Natural killer cell treated with Interleukin-12 subunit alpha and Interleukin-12 subunit beta and Interleukin-15 and Interleukin-18, amount 100 ng/mL, for 72 hours (primary cell): Measurements from ENCODE around the gene ARPC2. TPM values are rescaled to one million over a fixed set of nuclear protein-coding genes. Genes with fewer than 3 reads are reported as not detected.
"Not testable (repeated sequence)": the region's sequence is repeated elsewhere in the genome, so short reads cannot be mapped to it uniquely, and the experiment has no call there.

Experiments
- ATAC-seq, 2 donors: fragments of 150-1000 bp; cut with Tn5 transposase in 1 of 2; sonication (Bioruptor Pico), chemical (Tn5 transposase) in 1 of 2; 2 replicates each; pipeline ENCODE4 v1.10.0; 2021
- DNase-seq: peaks from one replicate; pipeline ENCODE4 v3.0.0; 2022; ENCODE audit warnings: low spot score
- H3K27ac Mint-ChIP-seq, 2 donors: 1 replicate in 1 of 2; 2 replicates in 1 of 2; pipeline ENCODE4 v1.8.0; 2022; ENCODE audit warnings: mixed read lengths in 2 of 2, mild to moderate bottlenecking in 1 of 2, moderate library complexity in 1 of 2
- H3K27me3 Mint-ChIP-seq, 2 donors: 1 replicate in 1 of 2; 2 replicates in 1 of 2; pipeline ENCODE4 v1.8.0; 2022; ENCODE audit warnings: mixed read lengths in 2 of 2
- H3K36me3 Mint-ChIP-seq: one replicate; pipeline ENCODE4 v1.8.0; 2022; ENCODE audit warnings: mixed read lengths
- H3K4me1 Mint-ChIP-seq, 2 donors: 1 replicate in 1 of 2; 2 replicates in 1 of 2; pipeline ENCODE4 v1.8.0; 2022; ENCODE audit warnings: low read depth in 2 of 2, mixed read lengths in 2 of 2, mild to moderate bottlenecking in 1 of 2
- H3K4me3 Mint-ChIP-seq: one replicate; pipeline ENCODE4 v1.8.0; 2022; ENCODE audit warnings: mixed read lengths
- H3K9me3 Mint-ChIP-seq: 2 replicates; pipeline ENCODE4 v1.8.0; 2022; ENCODE audit warnings: mixed read lengths
- total RNA-seq, 2 donors: library from RNA; stranded (reverse); gene quantifications; one replicate each; pipeline ENCODE4 v1.2.3, GENCODE V29; 2022

ARPC2 gene
- total RNA-seq = 100 to 1,000 TPM; 509 to 675 TPM

DNA sequence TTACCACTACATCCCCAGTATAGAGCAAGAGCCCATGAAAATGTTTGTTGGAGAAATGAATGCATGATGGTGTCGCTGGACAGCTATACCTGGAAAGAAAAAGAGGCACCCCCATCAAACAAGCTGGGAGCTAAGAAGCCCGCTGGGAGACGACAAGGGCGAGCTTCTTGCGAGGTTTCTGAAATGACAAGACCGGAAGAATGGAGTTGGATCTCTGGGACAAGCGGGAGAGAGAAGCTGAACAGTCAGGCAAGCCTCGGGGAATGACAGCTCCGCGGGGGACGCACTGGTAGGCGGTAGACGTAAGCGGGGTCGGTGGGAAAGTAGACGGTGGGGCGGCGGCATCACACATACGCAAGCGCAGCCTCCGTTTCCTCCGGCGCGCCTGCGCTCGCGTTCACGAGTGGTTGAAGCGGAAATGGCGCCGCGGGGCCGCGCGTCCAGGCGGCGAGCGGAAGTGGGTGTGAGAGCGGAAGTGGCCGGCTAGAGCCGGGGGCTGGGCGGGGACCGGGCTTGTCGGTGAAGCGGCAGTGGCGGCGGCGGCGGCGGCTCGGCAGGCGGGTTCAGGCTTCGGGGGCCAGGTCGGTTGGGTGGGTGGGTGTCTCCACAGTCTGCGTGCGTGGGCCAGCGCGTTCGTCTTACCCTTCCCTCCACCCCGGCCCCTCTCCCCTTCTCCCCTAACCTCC is at the start of gene ARPC2:
Gene ARPC2, plus strand, starts transcription at position 516 of the 686 bp plus-strand sequence. CDS start 282 bp downstream, outside the sequence.
- peak within 1 kb of the TSS; percentile 91 to 94 for H3K27ac Mint-ChIP-seq
- H3K27me3 Mint-ChIP-seq = no peaks in the 10 kb centered on the region
- peaks cover 32% of the 10 kb centered on the region for H3K36me3 Mint-ChIP-seq
- H3K4me3 Mint-ChIP-seq = peak within 1 kb of the TSS; percentile 88
- ATAC-seq (peak; percentile 90 to 94), DNase-seq (peak; percentile 98)
- no peaks in the 10 kb centered on the region for H3K9me3 Mint-ChIP-seq
- H3K4me1 Mint-ChIP-seq = peaks cover 41 to 44% of the 10 kb centered on the region in 2 donors

DNA sequence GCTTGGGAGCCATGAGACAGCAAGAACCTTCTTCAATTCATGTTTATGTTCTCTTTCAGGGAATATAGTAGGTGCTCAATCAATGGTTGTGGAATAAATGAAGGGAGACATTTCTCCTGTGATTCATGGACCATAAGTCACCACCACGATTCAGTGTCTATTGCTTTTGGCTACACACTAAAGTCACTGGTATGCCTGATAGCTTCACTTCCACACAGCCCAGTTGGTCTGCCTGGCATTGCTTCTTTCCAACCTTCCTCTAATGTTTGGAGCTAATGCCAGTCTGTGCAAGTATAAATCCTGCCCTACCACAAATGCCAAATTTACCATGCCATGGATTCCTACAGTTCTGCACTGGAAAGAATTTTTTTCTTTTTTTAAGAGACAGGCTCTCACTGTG is 49.0 kb upstream of the ARPC2 start:
- peak overlapping the region in 1 of 2 donors; percentile 89 for H3K27ac Mint-ChIP-seq
- no peaks in the 10 kb centered on the region for H3K27me3 Mint-ChIP-seq
- peaks cover 57 to 61% of the 10 kb centered on the region in 2 donors for H3K4me1 Mint-ChIP-seq

DNA sequence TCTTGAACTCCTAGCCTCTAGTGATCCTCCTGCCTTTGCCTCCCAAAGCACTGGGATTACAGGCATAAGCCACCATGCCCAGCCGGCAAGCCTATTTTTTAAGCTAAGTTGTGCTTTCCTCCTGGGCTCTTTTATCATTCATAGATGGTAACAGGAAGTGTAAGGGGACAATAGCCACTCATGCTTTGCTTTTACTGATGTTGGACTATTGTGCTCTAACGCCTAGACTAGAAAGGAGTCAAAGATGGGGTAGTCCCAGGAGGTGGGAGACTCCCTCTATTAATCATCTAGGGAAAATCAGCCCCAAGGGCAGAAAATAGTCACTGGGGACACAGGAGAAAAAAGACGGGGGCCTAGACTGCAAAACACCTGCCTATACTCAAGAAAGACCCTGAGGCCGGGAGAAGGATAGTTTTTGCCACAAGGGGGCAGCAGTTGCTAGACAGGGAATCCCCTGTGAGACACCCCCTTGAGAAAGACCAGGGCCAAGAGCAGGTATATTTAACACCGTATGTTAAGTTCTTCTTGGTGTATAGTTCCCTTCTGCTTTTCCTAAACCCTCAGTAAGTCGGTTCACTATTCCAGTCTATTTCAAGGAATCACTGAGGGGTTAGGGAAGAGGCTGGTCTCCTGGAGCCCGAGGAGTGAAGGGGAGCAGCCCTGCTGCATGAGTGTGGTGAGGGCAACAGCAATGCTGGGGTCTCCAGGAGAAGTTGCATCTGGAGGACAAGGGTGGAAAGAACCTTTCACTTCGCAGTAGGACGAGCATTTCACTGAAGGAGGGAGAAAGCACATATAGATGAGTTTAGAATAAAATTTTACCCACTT is 48.1 kb upstream of the ARPC2 start:
- DNase-seq = peak; percentile 75
- Mint-ChIP-seq H3K36me3 (peaks cover 7% of the 10 kb centered on the region), H3K4me3 (no peak overlapping the region), H3K27ac (peak overlapping the region in 1 of 2 donors; percentile 63), H3K9me3 (no peaks in the 10 kb centered on the region), H3K27me3 (no peaks in the 10 kb centered on the region), H3K4me1 (peaks cover 53 to 54% of the 10 kb centered on the region in 2 donors)
- peak; percentile 70 to 73 for ATAC-seq

More for the DNA sequence above, 49.0 kb upstream of the ARPC2 start:
- no peak for ATAC-seq
- H3K4me3 Mint-ChIP-seq = peak overlapping the region; percentile 20
- peaks cover 9% of the 10 kb centered on the region for H3K36me3 Mint-ChIP-seq
- H3K9me3 Mint-ChIP-seq = no peaks in the 10 kb centered on the region
- no peak for DNase-seq

DNA sequence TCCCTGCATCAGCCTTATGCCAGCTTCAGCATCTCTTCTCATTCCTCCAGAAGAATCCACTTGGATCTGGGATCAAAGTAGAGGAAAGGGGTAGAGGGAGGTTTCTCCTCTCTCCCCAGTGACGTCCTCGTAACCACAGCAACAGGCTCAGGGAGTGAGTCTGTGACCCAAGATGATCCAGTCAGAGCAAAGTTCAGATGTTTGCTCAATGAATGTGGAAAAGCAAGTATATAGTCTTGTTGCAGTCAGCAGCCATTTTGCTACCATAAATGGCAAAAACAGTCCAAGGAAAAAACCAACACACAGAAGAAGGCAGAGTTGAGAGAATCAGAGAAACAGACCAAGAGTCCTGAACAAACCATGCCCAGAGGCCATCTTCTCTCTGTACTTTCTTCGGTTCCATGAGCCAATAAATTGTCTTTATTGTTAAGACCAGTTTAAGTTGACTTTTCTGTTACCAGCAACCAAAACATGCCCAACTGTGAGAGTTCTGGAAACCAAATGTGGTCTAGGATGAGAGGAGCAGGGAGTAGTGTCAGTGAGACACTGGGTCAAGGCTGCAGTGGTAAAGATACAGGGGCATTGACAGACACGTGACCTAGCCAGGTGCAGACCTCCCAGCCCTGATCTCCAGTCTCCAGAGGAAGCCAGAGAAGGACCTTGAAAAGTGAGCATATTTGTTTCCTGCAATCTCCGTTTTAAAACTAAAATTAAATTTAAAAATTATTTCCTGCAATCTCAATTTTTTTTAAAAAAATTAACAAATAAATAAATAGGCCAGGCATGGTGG is 47.0 kb upstream of the ARPC2 start:
- Mint-ChIP-seq H3K4me3 (no peak overlapping the region), H3K36me3 (no peaks in the 10 kb centered on the region), H3K9me3 (no peaks in the 10 kb centered on the region), H3K4me1 (peaks cover 43% of the 10 kb centered on the region in 2 donors), H3K27ac (peak overlapping the region in 1 of 2 donors; percentile 59), H3K27me3 (no peaks in the 10 kb centered on the region)
- DNase-seq (no peak), ATAC-seq (no peak)

DNA sequence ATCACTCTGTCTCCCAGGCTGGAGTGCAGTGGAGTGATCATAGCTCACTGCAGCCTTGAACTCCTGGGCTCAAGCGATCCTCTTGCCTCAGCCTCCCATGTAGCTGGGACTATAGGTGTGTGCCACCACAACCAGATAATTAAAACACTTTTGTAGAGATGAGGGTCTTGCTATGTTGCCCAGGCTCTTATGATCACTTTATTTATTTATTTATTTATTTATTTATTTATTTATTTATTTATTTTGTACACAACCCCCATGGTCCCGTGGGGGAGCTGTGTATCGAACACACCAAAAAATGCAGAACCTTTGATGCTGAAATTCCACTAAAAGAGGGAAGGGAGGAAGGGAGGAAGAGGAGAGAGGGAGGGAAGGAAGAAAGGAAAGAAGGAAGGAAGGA is 45.2 kb upstream of the ARPC2 start:
- not testable (repeated sequence) for H3K36me3 Mint-ChIP-seq, H3K9me3 Mint-ChIP-seq, H3K4me3 Mint-ChIP-seq, H3K27ac Mint-ChIP-seq, DNase-seq, H3K27me3 Mint-ChIP-seq, ATAC-seq
- H3K4me1 Mint-ChIP-seq = peaks cover 29 to 30% of the 10 kb centered on the region in 2 donors

DNA sequence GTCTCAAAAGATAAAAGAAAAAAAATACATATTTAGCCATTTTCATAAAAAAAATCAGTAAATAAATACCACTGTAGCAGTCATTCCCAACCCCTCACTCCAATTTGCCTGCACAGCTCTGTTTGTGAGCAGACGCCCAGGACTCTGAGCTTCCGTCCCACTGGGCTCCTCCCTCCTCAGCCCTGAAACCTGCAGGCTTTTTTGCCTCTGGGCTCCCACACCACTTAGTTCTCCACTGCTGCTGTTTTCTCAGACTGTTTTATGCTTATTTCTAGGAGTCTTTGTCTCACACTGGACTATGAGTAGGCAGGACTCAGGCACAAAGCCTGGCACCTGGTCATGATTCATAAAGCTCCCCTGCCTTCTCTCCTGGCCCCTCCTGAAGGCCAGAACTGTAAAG is 44.1 kb upstream of the ARPC2 start:
- Mint-ChIP-seq H3K36me3 (no peaks in the 10 kb centered on the region), H3K4me1 (peaks cover 19% of the 10 kb centered on the region in 2 donors), H3K4me3 (no peak overlapping the region), H3K9me3 (no peaks in the 10 kb centered on the region), H3K27ac (no peak overlapping the region), H3K27me3 (no peaks in the 10 kb centered on the region)
- DNase-seq (no peak), ATAC-seq (no peak)

DNA sequence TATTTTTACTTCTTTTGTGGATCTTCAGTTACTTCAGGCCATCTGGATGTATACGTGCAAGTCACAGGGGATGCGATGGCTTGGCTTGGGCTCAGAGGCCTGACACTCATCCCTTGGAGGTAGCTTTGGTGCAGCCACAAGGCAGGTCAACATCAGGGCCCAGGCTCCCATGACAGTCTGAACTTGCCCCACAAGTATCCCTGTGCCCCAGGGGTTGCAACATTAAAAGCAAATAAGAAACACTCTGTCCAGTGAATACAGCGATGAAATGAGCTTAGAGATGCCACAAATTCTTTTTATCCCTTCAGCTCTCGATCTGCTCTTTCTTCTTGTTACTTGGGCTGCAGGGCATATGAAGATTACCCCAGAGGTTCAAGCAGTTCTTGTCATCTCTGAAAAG is 37.2 kb upstream of the ARPC2 start:
- no peak for ATAC-seq
- no peak for DNase-seq
- no peaks in the 10 kb centered on the region for H3K36me3 Mint-ChIP-seq
- H3K27me3 Mint-ChIP-seq = peaks cover 6 to 8% of the 10 kb centered on the region in 2 donors
- peaks cover 0 to 7% of the 10 kb centered on the region in 2 donors for H3K4me1 Mint-ChIP-seq
- no peaks in the 10 kb centered on the region for H3K9me3 Mint-ChIP-seq
- no peak overlapping the region for H3K4me3 Mint-ChIP-seq
- no peak overlapping the region for H3K27ac Mint-ChIP-seq

DNA sequence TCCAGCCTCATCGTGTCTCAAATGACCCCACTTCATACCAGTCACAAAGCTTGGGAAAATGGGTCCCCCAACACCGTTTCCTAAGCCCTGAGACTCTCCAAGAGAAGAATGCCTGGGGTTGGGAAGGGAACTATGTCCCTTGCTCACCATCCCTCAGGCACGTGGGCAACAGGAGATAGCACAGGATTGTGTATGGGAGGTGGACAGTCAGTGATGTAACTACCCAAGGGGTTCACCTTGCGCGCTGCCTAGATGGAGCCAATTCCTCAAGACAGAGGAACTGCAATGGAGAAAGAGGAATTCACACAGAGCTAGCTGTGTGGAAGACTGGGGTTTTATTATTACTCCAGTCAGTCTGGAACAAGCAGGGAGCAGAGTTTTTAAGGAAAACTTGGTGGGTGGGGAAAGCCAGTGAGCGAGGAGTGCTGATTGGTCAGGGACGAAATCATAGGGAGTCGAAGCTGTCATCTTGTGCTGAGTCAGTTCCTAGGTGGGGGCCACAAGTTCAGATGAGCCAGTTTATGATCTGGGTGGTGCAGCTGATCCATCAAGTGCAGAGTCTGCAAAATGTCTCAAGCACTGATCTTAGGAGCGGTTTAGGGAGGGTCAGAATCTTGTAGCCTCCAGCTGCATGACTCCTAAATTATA is 36.4 kb upstream of the ARPC2 start:
- Mint-ChIP-seq H3K27me3 (peaks cover 6 to 8% of the 10 kb centered on the region in 2 donors), H3K36me3 (no peaks in the 10 kb centered on the region), H3K4me3 (no peak overlapping the region), H3K4me1 (peaks cover 4 to 11% of the 10 kb centered on the region in 2 donors), H3K27ac (no peak overlapping the region), H3K9me3 (no peaks in the 10 kb centered on the region)
- ATAC-seq (no peak), DNase-seq (no peak)

DNA sequence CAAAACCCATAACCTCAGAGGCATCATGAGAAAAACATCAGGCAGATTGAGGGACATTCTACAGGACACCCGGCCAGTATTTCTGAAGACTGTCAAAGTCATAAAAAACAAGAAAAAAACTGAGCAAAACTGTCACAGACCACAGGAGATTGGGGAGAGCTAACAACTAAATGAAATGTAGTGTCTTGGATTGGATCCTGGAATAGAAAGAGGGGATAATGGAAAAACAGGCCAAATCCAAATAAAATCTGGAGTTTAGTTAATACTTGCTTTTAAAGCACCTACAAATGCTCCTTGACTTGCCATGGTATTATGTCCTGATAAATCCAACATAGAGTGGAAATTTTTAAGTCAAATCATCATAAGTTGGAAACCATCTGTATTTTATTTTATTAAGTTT is 32.7 kb upstream of the ARPC2 start:
- H3K27me3 Mint-ChIP-seq = no peaks in the 10 kb centered on the region
- H3K4me1 Mint-ChIP-seq = peaks cover 15 to 21% of the 10 kb centered on the region in 2 donors

DNA sequence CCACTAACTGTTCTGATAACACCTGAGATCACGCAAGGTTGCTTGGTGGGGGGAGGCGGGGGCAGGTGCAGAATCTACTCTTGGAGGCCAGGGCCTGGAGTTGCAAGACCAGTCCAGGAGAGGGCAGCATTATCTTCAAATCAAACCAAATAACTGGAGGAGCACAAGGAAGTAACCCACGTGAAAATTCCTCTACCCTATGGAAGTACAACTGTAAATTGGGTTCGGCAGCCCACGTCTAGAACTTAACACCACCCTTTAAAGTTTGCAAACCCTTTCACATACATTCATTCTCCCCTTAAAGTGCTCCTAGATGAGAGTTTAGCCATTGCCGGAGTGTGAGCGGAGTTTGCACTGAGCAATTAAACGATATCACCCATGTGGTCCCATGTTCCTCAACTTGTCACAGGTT is 30.6 kb upstream of the ARPC2 start:
- ATAC-seq = peak; percentile 83 to 88
- H3K4me1 Mint-ChIP-seq = peaks cover 15 to 21% of the 10 kb centered on the region in 2 donors
- H3K36me3 Mint-ChIP-seq = no peaks in the 10 kb centered on the region
- peak overlapping the region; percentile 8 for H3K4me3 Mint-ChIP-seq
- H3K27me3 Mint-ChIP-seq = no peaks in the 10 kb centered on the region
- DNase-seq = peak; percentile 63
- H3K27ac Mint-ChIP-seq = peak overlapping the region in 1 of 2 donors; percentile 22
- no peaks in the 10 kb centered on the region for H3K9me3 Mint-ChIP-seq

More for the DNA sequence above, 32.7 kb upstream of the ARPC2 start:
- Mint-ChIP-seq H3K9me3 (no peaks in the 10 kb centered on the region), H3K36me3 (no peaks in the 10 kb centered on the region), H3K27ac (no peak overlapping the region), H3K4me3 (no peak overlapping the region)
- no peak for DNase-seq
- ATAC-seq = no peak

DNA sequence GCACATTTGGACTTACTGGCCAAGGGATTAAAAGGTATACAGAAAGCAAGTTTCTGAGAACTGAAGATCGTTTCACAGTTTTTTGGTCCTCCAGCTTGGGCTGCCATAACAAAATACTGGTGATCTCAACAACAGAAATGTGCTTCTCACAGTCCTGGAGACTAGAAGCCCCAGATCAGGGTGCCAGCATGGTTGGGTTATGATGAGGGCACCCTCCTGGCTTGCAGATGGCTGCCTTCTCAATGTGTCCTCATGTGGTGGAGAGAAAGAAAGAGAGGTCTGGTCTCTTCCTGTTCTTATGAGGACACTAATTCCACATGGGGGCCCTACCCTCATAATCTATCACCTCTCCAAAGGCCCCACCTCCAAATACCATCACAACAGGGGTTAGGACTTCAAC is 30.1 kb upstream of the ARPC2 start:
- peak overlapping the region in 1 of 2 donors; percentile 21 for H3K27ac Mint-ChIP-seq
- H3K9me3 Mint-ChIP-seq = no peaks in the 10 kb centered on the region
- H3K36me3 Mint-ChIP-seq = no peaks in the 10 kb centered on the region
- no peaks in the 10 kb centered on the region for H3K27me3 Mint-ChIP-seq
- DNase-seq (no peak), ATAC-seq (no peak)
- peaks cover 15 to 21% of the 10 kb centered on the region in 2 donors for H3K4me1 Mint-ChIP-seq
- H3K4me3 Mint-ChIP-seq = no peak overlapping the region

DNA sequence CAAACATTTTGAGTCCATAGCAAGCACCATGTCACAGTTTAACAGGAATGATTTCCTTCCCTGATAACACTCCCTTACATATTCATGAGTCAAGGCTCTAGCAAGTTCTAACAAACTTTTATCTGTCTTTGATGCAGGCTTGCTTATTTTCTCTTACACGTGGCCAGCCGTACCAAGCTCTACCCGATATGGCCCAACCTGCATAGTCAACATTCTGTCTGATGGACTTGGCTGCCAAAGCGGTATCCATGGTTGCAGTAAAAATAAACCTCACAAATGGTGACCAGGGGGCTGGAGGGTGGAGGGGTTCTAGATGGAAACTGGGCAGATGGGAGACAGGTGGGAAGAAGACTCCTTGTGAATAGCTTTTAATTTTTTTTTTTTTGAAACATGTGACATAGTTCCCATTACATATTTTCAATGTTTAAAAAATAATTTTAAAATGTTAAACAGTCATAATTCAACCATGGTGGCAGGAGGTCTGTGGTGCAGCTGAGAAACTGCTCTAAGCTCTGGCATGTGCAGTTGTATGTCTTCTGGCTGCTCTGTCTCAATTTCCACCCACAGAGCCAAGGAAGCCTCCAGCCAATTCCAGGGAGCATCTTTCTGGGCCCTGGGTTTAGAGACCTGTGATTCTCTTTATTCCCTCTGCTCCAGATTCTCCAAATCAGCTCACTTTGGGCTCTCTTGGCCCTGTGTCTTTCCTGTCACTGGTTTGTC is 29.5 kb upstream of the ARPC2 start:
- DNase-seq (no peak), ATAC-seq (no peak)
- Mint-ChIP-seq H3K27ac (peak overlapping the region in 1 of 2 donors; percentile 21), H3K4me1 (peaks cover 15 to 21% of the 10 kb centered on the region in 2 donors), H3K4me3 (no peak overlapping the region), H3K9me3 (no peaks in the 10 kb centered on the region), H3K36me3 (no peaks in the 10 kb centered on the region), H3K27me3 (no peaks in the 10 kb centered on the region)
